Adrenal gland (tissue), 12 donors: ENCODE measurements around the gene TPD52L1. TPM values are rescaled to one million over a fixed set of nuclear protein-coding genes. Genes with fewer than 3 reads are reported as not detected.

Experiments used
- DNase-seq, 7 donors: peaks; one replicate each; pipeline ENCODE4 v3.0.0-alpha.2; 2019 to 2020
- H3K27ac ChIP-seq, 5 donors: fragments of 200-600 bp; sonication (generic) in 4 of 5; 1 replicate in 3 of 5; 2 replicates in 2 of 5; pipeline versions ENCODE4 v1.5.1 to v1.8.0; 2016 to 2020; ENCODE audit warnings: mild to moderate bottlenecking in 1 of 5
- H3K27me3 ChIP-seq: fragments of 200-600 bp; 2 replicates; pipeline ENCODE4 v1.8.0; 2021
- H3K36me3 ChIP-seq, 2 donors: fragments of 200-600 bp; replicated peaks in 1 of 2; 1 replicate in 1 of 2; 2 replicates in 1 of 2; pipeline versions ENCODE4 v1.5.1 to v1.8.0; 2018 to 2022
- H3K4me1 ChIP-seq, 2 donors: fragments of 200-600 bp; replicated peaks in 1 of 2; 1 replicate in 1 of 2; 2 replicates in 1 of 2; pipeline versions ENCODE4 v1.5.1 to v1.8.0; 2018 to 2021
- H3K4me3 ChIP-seq, 4 donors: fragments of 200-600 bp; sonication (generic) in 3 of 4; one replicate each; pipeline ENCODE4 v1.5.1; 2016 to 2018
- H3K9me3 ChIP-seq, 3 donors: fragments of 200-600 bp; sonication (generic) in 1 of 3; replicated peaks in 1 of 3; 1 replicate in 2 of 3; 2 replicates in 1 of 3; pipeline versions ENCODE4 v1.5.1 to v1.8.0; 2016 to 2021
- POLR2A ChIP-seq, 2 donors: fragments of 450-650 bp; IDR thresholded peaks; one replicate each; pipeline ENCODE4 v1.6.1; 2017; ENCODE audit warnings: antibody characterized with exemption in 2 of 2, mild to moderate bottlenecking in 2 of 2, moderate library complexity in 1 of 2
- WGBS, 4 donors: extraction: QIAGEN DNeasy Blood & Tissue Kit in 2 of 4; methylation state at CpG; one replicate each; pipeline versions ENCODE4 v1.1.5 to v1.1.7; 2013 to 2017; 5-methylcytosine and 5-hydroxymethylcytosine counted together
- intact Hi-C, 2 donors: fragments of 100-400 bp; cut with DNase I; formaldehyde crosslinking; loops; one replicate each; pipeline versions ENCODE4 v1.14.1 to v1.15.0; 2022 to 2023
- polyA plus RNA-seq, 3 donors: library from polyadenylated mRNA; stranded (reverse); fragments of 200-250 nt in 2 of 3; fragments of 350-450 nt in 1 of 3; fragmentation: Illumina TruSeq in 1 of 3; extraction: RNeasy Lipid Tissue Mini Kit (QIAGEN cat#74804) in 1 of 3; gene quantifications; one replicate each; pipeline ENCODE4 v1.2.3, GENCODE V29; 2013 to 2014
- total RNA-seq, 9 donors: library from RNA; depleted of rRNA in 4 of 9; stranded (reverse); fragments of >200 nt in 4 of 9; fragments of 120-200 nt in 1 of 9; fragmentation: NEBNext Ultra II Directional in 1 of 9; extraction: Animal tissue kit (Norgen Biotek cat#: 25700) in 1 of 9; gene quantifications; one replicate each; pipeline versions ENCODE4 v1.1.0 to v1.2.4, GENCODE V29; 2013 to 2023
- TF ChIP-seq, protein P1 (sequence below), 6 experiments: fragments of 450-650 bp in 4 of 6; fragments of 200-600 bp in 2 of 6; sonication (generic) in 1 of 6; IDR thresholded peaks; 1 replicate in 5 of 6; 2 replicates in 1 of 6; pipeline versions ENCODE4 v1.5.1 to v1.8.0; 2016 to 2021; ENCODE audit warnings: antibody characterized with exemption in 6 of 6, mild to moderate bottlenecking in 2 of 6, moderate library complexity in 1 of 6
- donor health status: healthy with polysubstance abuse.
- donor health status: Bipolar disorder and iron deficiency.
- donor health status: DM: yes; HTN: yes; CAD: no.
- donor health status: DM: no; HTN: no; CAD: no.
- donor health status: DM: no; HTN: no; CAD: no.
- donor health status: DM: yes; HTN: yes; CAD: no.

The TPD52L1 gene
- total and polyA plus RNA-seq, 12 donors = 37.0 to 2,041 (median 435) TPM

GRCh38 chr6:125170376-125170775 is 16.8 kb downstream of the TPD52L1 start:
- TF ChIP-seq, protein P1, sequence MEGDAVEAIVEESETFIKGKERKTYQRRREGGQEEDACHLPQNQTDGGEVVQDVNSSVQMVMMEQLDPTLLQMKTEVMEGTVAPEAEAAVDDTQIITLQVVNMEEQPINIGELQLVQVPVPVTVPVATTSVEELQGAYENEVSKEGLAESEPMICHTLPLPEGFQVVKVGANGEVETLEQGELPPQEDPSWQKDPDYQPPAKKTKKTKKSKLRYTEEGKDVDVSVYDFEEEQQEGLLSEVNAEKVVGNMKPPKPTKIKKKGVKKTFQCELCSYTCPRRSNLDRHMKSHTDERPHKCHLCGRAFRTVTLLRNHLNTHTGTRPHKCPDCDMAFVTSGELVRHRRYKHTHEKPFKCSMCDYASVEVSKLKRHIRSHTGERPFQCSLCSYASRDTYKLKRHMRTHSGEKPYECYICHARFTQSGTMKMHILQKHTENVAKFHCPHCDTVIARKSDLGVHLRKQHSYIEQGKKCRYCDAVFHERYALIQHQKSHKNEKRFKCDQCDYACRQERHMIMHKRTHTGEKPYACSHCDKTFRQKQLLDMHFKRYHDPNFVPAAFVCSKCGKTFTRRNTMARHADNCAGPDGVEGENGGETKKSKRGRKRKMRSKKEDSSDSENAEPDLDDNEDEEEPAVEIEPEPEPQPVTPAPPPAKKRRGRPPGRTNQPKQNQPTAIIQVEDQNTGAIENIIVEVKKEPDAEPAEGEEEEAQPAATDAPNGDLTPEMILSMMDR (IDR thresholded peaks at IDR 0.05) = no peak
- no peak for TF ChIP-seq POLR2A (IDR thresholded peaks at IDR 0.05)
- peak overlapping the region; percentile 22 to 67 (median 58) for H3K27ac ChIP-seq
- intact Hi-C loops = no loop called here

GRCh38 chr6:125173341-125174095 is 19.9 kb downstream of the TPD52L1 start:
- no peak overlapping the region for H3K4me3 ChIP-seq
- H3K4me1 ChIP-seq = peaks cover 18 to 21% of the 10 kb centered on the region in 2 donors
- intact Hi-C loops = no loop called here
- H3K27me3 ChIP-seq = no peaks in the 10 kb centered on the region
- H3K9me3 ChIP-seq = no peaks in the 10 kb centered on the region
- DNase-seq = no peak
- H3K27ac ChIP-seq = no peak overlapping the region
- no peaks in the 10 kb centered on the region for H3K36me3 ChIP-seq
- WGBS, 4 donors = 86 to 89% (median 87%) methylated on average over 6 of the region's 6 CpGs
- TF ChIP-seq POLR2A (IDR thresholded peaks at IDR 0.05) = no peak
- TF ChIP-seq, protein P1 (IDR thresholded peaks at IDR 0.05) = no peak

More at GRCh38 chr6:125170376-125170775, 16.8 kb downstream of the TPD52L1 start:
- DNase-seq = peak in 4 of 7 donors; percentile 32 to 52 (median 46)
- Histone ChIP-seq H3K27me3 (no peaks in the 10 kb centered on the region), H3K4me1 (peaks cover 28 to 31% of the 10 kb centered on the region in 2 donors), H3K4me3 (no peak overlapping the region), H3K36me3 (no peaks in the 10 kb centered on the region), H3K9me3 (no peaks in the 10 kb centered on the region)
- 25 to 38% (median 35%) methylated on average over 1 of the region's 1 CpG for WGBS, 4 donors

DNA sequence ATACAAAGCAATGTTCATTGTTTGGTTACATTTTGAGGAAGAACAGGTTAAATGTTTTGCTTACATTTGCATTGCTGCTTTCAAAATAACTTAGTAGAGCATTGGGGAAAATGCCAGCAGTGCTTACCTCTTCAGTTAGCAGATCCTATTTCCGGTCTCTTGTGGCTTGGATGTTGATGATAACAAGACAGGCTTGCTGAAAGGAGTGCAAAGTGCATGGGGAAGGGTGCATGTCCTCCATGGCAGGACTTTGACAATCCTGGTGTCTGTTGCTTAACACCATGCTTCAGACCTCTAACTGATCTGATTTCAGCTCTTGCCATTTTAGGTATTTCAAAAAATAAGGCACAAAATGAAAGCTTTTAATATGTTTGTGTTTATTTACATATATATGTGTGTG is 21.1 kb downstream of the TPD52L1 start:
- H3K4me1 ChIP-seq = peaks cover 7 to 13% of the 10 kb centered on the region in 2 donors
- TF ChIP-seq, protein P1 (IDR thresholded peaks at IDR 0.05) = no peak
- TF ChIP-seq POLR2A (IDR thresholded peaks at IDR 0.05) = no peak
- intact Hi-C loops = no loop called here
- DNase-seq = no peak
- no peaks in the 10 kb centered on the region for H3K36me3 ChIP-seq
- H3K27ac ChIP-seq = no peak overlapping the region
- no peaks in the 10 kb centered on the region for H3K9me3 ChIP-seq
- no peak overlapping the region for H3K4me3 ChIP-seq
- WGBS, 4 donors = 45 to 55% (median 52%) methylated on average over 1 of the region's 1 CpG
- no peaks in the 10 kb centered on the region for H3K27me3 ChIP-seq

GRCh38 chr6:125175466-125176048 is 22.0 kb downstream of the TPD52L1 start:
- H3K36me3 ChIP-seq = no peaks in the 10 kb centered on the region
- H3K4me3 ChIP-seq = no peak overlapping the region
- no peaks in the 10 kb centered on the region for H3K27me3 ChIP-seq
- no peaks in the 10 kb centered on the region for H3K9me3 ChIP-seq
- intact Hi-C loops = no loop called here
- peaks cover 0 to 4% of the 10 kb centered on the region in 2 donors for H3K4me1 ChIP-seq
- 82 to 89% (median 89%) methylated on average over 1 of the region's 1 CpG for WGBS, 4 donors
- H3K27ac ChIP-seq = no peak overlapping the region
- TF ChIP-seq, protein P1 (IDR thresholded peaks at IDR 0.05) = no peak
- no peak for TF ChIP-seq POLR2A (IDR thresholded peaks at IDR 0.05)
- DNase-seq = no peak
